ENCODE data around the gene RFX1.

The RFX1 gene

GRCh38 chr19:13934785-13935109, 71.4 kb downstream of the RFX1 start:
- H3K27ac ChIP-seq: no peak overlapping the region
- TF ChIP-seq CTCF (IDR thresholded peaks at IDR 0.05) (no peak), ZFX (IDR thresholded peaks at IDR 0.05; ENCODE audit: borderline replicate concordance) (no peak)

- TF ChIP-seq ZFX (IDR thresholded peaks at IDR 0.05; ENCODE audit: borderline replicate concordance) (no peak), CTCF (IDR thresholded peaks at IDR 0.05) (no peak)
- H3K27ac ChIP-seq: no peak overlapping the region
Measured at GRCh38 chr19:13932911-13933393, 73.2 kb downstream of the RFX1 start.

- TF ChIP-seq ZFX (IDR thresholded peaks at IDR 0.05; ENCODE audit: borderline replicate concordance) (no peak), CTCF (IDR thresholded peaks at IDR 0.05) (no peak)
- H3K27ac ChIP-seq: no peak overlapping the region
Measured at GRCh38 chr19:13932149-13932637, 73.9 kb downstream of the RFX1 start.

- H3K27ac ChIP-seq: no peak overlapping the region
- TF ChIP-seq ZFX (IDR thresholded peaks at IDR 0.05; ENCODE audit: borderline replicate concordance) (no peak), CTCF (IDR thresholded peaks at IDR 0.05) (no peak)
Measured at GRCh38 chr19:13931391-13932148, 74.5 kb downstream of the RFX1 start.

GRCh38 chr19:13930402-13930801, 75.7 kb downstream of the RFX1 start:
- no peak for TF ChIP-seq CTCF (IDR thresholded peaks at IDR 0.05)
- TF ChIP-seq ZFX (IDR thresholded peaks at IDR 0.05; ENCODE audit: borderline replicate concordance): no peak
- no peak overlapping the region for H3K27ac ChIP-seq

- H3K27ac ChIP-seq: no peak overlapping the region
- TF ChIP-seq CTCF (IDR thresholded peaks at IDR 0.05) (no peak), ZFX (IDR thresholded peaks at IDR 0.05; ENCODE audit: borderline replicate concordance) (no peak)
Measured at GRCh38 chr19:13929956-13930355, 76.2 kb downstream of the RFX1 start.

GRCh38 chr19:13929340-13929739, 76.8 kb downstream of the RFX1 start:
- TF ChIP-seq CTCF (IDR thresholded peaks at IDR 0.05): no peak
- no peak for TF ChIP-seq ZFX (IDR thresholded peaks at IDR 0.05; ENCODE audit: borderline replicate concordance)
- H3K27ac ChIP-seq: no peak overlapping the region

All from 22Rv1 (cell line).